Gastroesophageal sphincter (tissue), 3 donors: ENCODE data around the gene ANXA4.

Experiments used
- EP300 ChIP-seq: sonication (generic); formaldehyde crosslinking; IDR thresholded peaks from one replicate; pipeline ENCODE4 v1.6.1; 2017; ENCODE audit warnings: antibody characterized with exemption, mild to moderate bottlenecking
- POLR2A ChIP-seq, 2 donors: fragments of 450-650 bp; IDR thresholded peaks; one replicate each; pipeline ENCODE4 v1.6.1; 2017; ENCODE audit warnings: antibody characterized with exemption in 2 of 2, mild to moderate bottlenecking in 2 of 2, moderate library complexity in 1 of 2
- POLR2AphosphoS5 ChIP-seq: sonication (generic); formaldehyde crosslinking; IDR thresholded peaks from one replicate; pipeline ENCODE4 v1.6.1; 2017; ENCODE audit warnings: antibody characterized with exemption
- TF ChIP-seq, protein P1 (sequence below), 4 experiments: fragments of 200-600 bp in 2 of 4; fragments of 450-650 bp in 2 of 4; sonication (generic) in 1 of 4; IDR thresholded peaks; one replicate each; pipeline ENCODE4 v1.5.1; 2017 to 2019; ENCODE audit warnings: antibody characterized with exemption in 4 of 4, mild to moderate bottlenecking in 2 of 4, moderate library complexity in 2 of 4

DNA sequence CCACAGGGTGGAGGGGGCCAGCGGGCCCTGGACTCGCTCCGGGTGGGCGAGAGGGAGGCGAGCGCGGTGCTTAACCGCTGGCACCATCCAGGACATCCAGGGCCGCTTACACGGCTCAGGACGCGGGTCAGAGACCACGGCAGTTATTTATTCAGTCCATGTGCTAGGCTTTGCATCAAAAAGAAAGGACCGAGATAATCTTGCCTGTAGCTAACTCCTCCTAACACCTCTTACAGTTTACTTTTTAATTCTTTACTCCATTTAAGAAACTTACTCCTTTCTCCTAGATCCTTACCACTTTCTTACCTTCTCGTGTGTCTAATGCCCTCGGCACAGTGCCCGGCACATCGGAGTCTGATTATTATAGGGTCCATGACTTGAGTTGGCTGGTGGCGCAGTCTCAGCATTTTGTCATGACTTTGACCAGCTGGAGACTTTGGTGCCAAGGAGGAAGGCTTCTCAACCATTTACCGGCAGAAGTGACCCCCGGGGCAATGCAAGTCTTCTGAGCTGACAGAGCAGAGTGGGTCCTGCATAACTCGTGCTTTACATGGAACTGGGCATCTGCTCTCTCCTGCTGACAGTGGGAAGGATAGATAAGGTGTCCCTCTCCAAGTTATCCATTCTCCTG lies 503 bp downstream of the ANXA4 start:
- TF ChIP-seq, protein P1, sequence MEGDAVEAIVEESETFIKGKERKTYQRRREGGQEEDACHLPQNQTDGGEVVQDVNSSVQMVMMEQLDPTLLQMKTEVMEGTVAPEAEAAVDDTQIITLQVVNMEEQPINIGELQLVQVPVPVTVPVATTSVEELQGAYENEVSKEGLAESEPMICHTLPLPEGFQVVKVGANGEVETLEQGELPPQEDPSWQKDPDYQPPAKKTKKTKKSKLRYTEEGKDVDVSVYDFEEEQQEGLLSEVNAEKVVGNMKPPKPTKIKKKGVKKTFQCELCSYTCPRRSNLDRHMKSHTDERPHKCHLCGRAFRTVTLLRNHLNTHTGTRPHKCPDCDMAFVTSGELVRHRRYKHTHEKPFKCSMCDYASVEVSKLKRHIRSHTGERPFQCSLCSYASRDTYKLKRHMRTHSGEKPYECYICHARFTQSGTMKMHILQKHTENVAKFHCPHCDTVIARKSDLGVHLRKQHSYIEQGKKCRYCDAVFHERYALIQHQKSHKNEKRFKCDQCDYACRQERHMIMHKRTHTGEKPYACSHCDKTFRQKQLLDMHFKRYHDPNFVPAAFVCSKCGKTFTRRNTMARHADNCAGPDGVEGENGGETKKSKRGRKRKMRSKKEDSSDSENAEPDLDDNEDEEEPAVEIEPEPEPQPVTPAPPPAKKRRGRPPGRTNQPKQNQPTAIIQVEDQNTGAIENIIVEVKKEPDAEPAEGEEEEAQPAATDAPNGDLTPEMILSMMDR (IDR thresholded peaks at IDR 0.05) = no peak
- TF ChIP-seq EP300 = no peak
- TF ChIP-seq POLR2AphosphoS5 = no peak
- no peak for TF ChIP-seq POLR2A (IDR thresholded peaks at IDR 0.05)
